ENCODE measurements around the gene CHI3L1.

CHI3L1 gene

DNA sequence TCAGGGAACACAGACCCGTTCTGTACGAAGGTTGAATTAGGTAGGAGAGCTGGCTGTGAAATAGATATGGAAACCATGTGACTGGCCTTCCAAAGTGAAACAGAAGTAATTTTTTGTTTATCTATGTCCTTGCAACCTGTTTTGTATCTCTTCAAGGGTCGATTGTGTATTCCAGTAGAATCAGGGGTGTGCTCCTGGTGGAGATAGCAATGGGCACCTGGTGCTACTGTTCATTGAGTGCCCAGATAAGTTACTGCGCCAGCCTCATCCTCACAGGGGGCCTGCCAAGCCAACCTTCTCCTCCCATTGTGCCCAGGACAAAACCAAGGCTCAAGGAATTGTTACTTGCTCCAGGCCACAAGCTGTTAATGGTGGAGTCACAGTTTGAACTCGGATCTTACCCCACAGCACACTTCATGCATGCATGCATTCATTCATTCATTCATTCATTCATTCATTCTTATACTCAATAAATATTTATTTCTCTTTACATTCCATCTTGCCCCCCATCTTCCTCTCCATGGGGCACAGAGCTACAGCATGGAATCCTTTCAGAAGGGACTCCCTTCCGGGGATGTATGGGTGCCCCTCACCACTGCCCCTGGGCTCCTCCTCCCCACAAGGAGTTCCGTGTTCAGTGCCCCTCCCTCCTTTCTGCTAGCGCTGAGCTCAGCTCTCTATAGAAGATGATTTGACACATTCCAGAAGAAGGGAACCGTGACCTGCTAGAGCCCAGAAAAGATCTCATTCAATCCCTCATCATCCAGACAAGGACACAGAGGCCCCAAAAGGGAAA is 34.9 kb downstream of the CHI3L1 start:
- DNase-seq (ENCODE audit: low read depth in 2 of 2) = no peak

DNA sequence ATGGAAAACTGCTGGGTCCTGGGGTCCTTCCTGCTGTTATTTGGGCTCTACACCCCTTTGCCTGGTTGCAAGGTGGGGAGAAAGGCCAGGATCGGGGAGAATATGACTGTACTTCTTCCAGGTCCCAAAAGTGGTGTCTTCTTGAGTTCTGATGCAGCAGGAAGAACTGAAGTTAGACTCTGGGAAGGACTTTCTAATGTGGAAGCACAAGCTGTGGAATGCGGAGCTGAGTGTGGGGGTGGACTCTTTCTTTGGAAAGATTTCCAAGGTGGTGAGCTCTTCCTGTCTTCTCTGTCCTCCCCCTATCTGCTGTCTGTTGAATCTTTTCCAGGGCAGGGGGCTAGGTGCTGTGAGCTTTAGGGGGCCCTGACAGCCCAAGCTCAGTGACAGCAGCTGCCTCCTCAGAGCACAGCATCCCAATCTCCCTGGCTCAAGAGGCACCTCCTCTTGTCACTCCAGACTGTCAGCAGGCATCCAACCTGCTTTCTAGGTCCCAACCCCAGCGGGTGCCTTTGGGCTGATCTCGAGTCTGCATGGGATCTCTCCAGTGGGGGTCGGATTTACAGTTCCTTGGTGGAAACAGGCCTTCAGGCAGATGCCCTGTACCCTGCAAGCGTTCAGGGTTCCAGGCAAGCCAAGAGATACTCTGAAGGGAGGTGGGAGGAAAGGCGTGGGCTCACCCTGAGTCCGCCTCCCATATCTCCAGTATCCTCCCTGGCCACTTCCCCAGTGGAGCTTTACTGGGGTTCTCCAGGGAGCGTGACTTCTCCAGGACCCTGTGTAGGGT is 35.8 kb downstream of the CHI3L1 start:
- no peak for DNase-seq (ENCODE audit: low read depth in 2 of 2)

DNA sequence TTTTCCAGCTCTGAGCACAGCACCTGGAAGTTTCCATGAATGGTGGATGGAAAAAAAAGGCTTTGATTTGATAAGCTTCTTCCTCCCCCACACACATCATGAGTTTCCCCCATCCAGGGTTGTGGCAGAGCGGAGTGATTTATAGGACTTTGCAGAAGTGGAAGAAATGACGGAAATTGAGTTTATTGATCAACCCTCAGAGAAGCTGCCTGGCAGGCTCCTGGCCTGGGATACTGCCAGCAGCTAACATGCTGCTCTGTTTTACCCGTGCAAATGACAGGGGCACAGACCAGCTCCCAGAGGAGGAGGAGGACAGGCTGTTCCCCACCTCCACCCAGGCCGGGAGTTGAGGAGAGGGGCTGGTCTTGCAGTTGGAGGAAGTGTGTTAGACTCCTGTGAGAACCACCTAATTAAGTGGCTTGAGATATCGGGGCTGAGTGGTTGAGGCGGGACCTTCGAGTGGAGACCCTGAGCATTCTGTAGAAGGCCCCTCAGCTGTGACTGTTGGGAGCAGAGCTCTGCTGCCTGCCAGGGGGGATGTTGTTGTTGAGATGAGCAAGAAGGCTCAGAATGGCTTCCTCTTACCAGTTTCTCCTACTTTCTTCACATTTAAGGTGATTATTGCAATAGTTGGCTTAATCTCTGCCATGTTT is 37.2 kb downstream of the CHI3L1 start:
- DNase-seq (ENCODE audit: low read depth in 2 of 2) = no peak

DNA sequence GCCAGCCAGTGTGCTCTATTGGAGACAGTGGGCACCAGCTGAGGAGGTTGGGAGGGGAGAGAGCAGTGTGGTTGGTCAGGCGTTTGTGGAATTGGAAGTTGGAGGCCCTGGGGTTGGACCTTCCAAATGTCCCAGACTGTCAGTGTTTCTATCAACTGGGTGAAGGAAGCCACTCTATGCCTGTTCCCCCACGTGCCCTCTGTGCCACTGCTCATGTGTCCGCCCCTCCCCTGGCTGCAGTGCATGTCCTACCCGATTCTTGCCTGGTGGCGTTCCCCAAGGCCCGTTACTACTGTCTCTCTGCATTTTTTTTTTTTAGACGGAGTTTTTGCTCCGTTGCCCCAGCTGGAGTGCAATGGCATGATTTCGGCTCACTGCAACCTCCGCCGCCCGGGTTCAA is 37.9 kb downstream of the CHI3L1 start:
- no peak for DNase-seq (ENCODE audit: low read depth in 2 of 2)

DNA sequence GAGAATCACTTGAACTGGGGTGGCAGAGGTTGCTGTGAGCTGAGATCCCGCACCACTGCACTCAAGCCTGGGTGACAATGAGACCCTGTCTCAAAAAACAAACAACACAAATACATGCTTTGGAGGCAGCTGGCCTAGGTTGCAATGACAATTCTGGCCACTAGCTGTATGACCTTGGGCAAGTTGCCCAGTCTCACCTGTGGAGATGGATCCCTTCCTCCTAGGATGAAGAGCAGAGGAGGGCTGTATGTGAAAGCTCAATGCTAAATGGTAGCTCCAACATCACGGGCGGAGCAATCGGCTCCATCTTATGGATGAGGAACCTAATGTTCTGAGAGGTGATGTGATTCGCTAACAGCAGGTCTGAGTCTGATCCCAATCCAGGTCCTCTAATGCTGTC is 38.4 kb downstream of the CHI3L1 start:
- no peak for DNase-seq (ENCODE audit: low read depth in 2 of 2)

DNA sequence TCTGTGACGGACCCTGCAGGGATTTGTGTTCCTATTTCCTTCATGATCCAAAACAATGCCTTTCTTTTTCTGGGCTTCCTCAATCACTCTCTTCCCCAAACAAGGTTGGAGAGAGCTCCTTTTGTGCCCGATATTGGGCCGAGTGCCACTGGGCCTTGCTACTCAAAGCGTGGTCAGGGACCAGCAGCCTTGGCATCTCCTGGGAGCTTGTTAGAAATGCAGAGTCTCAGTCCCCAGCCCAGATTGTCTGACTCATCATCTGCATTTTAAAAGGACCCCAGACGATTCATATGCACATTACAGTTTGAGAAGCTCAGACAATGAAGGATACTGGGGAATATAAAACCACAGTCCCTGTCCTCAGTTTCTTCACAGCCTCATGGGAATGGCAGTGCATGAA is 39.1 kb downstream of the CHI3L1 start:
- no peak for DNase-seq (ENCODE audit: low read depth in 2 of 2)

DNA sequence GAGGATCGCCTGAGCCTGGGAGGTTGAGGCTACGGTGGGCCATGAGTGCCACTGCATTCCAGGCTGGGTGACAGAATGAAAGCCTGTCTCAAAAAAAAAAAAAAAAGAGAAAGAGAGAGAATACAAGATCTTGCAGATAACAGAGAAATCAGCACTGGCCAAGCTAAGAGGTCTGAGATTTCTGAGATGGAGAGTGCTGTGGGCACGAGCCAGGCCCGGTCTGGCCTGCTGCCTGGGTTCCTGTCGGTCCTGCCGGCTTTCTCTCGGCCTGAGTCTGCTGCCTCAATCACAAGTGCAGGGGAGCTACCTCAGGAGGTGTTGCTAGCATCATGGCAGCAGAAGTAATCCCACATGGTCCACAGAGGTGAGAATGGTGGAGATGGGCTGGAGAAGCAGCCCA is 40.0 kb downstream of the CHI3L1 start:
- no peak for DNase-seq (ENCODE audit: low read depth in 2 of 2)

DNA sequence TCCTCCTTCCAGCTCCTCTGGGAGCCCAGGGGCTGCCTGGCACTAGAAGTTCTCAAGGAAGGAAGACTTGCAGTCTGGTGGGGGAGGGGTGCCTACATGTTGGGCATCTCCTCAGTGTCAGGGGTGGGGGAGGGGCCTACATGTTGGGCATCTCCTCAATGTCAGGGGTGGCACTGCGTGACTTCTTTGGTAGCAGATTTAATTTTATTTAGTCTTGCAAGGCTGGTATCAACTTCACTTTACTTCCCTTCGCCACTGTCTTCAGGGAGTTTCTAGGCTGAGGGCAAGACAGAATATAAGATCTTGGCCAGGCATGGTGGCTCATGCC is 40.5 kb downstream of the CHI3L1 start:
- no peak for DNase-seq (ENCODE audit: low read depth in 2 of 2)

DNA sequence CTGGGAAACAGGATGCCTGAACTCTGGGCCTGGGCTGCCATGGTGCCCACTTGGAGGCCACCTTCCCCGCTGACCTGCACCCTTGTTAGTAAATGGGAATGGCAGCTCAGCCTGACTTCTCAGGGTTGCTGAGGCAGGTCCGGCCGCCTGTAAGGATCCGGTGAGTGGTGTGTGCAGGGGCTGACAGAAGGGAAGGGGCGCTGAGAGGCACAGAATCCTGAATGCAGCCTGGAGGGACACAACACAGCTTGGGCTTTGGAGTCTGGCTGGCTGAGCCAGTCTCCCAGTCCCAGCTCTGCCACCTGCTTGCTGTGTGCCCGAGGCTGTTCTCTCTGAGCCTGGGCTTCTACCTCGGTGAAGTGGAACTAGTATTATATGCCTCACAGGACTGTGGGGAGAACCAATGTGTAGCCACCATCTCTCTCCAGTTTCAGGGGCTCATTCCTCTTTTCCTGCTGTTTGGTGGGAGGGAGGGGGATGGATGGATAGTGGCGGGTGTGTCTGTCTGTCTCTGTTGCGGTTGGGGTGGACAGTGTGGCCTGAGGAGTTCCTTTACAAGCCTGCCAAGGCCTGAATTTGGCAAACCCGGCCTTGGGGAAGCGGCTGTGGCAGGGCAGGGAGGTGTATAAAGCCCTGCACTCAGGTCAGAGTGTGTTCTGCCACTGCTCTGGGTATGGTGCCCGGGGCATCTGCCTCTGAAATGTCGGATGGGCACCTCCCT is 41.0 kb downstream of the CHI3L1 start:
- DNase-seq (ENCODE audit: low read depth in 2 of 2) = no peak

DNA sequence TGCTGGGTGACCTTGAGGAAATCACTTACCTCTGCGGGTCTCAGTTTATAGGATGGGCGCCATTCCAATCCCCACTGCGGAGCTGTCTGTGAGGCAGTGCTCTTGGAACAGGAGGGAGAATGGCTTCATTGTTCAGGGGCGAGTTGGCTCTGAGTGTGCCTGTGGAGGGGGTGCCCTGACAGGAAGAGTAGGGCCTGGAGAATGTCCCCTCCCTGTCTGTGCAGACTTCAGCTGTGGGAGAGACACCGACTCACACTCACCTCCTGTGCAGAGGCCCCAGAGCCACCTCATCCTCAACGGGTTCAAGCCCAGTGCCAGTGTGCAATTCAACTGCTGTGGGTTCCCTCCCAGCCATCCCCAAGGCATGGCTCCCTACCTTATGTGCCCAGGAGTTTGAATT is 41.8 kb downstream of the CHI3L1 start:
- no peak for DNase-seq (ENCODE audit: low read depth in 2 of 2)

DNA sequence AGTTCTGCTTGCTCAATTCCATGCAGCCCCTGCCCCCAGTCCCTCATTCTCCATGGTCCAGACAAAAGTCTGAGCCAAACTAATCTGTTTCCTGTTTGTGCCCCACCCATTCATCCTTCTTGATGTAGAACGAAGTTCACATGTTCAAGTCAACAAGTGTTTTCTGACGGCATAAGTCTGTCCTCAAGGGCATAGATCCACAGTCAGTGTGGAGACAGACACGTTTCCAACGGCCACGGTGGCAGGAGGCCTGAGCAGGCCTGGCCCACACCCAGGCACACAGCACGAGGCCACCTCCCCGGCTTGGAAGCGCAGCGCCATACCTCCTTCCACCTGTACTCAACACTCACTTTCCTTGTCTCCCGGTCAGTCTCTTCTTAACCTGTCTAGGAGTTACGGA is 42.9 kb downstream of the CHI3L1 start:
- no peak for DNase-seq (ENCODE audit: low read depth in 2 of 2)

DNA sequence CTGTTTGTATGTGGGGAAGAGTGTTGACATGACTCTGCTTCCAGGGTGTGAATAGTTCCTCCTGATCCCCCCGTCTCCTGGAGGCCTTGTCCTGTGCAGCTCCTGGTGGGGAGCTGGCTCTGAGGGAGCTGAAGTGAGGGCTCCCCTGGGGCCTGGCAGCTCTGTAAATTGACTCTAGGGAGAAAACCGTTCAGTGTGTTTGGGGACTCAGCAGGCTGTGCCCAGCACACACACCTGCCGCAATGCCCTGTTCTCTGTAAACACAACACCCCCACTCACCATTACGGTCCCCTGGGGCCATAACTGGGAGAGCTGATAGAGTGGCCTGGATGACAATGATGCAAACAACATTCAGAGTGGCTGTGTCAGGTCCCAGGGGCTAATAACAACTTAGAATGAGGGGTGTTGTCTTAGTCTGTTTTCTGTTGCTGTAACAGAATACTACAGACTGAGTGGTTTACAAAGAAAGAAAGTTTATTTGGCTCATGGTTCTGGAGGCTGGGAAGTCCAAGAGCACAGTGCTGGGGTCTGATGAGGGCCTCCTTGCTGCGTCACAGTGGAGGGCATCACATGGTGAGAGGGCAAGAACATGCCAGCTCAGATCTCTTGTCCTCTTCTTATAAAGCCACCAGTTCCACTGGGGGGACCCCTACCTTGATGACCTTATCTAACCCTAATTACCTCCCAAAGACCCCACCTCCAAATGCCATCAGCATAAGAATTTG is 43.7 kb downstream of the CHI3L1 start:
- DNase-seq (ENCODE audit: low read depth in 2 of 2) = no peak

DNA sequence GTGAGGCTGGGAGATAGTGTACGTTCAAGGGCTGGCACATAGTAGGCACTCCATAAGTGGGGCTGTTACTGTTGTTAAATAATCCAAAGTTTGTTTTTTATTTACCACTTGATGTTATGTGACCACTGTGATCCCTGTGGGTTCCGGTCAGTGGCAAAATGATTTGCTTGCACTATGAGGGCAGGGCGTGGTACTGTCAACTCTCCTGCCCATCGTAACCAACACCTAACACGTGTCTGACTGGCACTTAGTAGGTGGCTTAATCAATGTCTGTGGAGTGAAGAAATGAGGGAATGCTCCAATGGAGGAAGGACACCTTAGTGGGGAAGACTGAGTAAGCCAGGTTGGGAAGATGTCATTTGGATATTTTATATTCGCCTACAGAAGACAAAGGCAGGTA is 44.4 kb downstream of the CHI3L1 start:
- DNase-seq (ENCODE audit: low read depth in 2 of 2) = no peak

DNA sequence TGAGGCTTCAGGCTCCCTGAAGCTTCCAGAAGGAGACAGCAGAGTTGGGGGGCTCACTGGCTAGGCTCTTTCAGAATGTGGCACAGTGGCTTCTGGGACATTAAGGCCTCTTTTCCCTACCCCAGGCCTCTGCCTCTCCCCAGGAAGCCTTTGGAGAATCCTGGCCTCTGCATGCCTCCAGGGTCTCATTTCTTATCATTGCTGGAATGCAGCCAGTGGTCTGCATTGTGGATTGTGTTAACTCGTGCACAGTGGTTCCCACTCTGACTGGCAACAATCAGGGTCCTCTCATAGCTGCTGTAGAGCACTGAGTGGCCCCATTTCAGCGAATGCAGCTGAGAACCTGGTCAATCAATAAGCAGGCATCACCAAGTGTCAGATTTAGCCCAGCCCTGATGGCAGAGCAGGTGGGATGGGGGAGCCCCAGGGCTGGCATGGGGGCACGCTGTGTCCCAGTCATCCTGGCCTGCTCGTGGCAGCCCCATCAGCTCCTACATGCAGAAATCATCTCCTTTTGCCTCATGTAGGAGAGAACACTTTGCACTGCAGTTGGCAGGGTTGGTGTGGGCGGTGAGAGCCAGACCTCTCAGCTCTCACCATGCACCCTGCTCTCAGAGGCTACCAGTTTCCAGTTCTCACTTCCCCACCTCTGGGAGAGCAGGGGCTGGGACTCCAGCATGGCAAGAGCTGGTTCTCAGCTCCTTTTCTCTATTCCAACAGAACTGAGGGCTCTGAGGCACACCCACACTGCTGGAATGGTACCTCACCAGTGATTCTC is 45.6 kb downstream of the CHI3L1 start:
- no peak for DNase-seq (ENCODE audit: low read depth in 2 of 2)

DNA sequence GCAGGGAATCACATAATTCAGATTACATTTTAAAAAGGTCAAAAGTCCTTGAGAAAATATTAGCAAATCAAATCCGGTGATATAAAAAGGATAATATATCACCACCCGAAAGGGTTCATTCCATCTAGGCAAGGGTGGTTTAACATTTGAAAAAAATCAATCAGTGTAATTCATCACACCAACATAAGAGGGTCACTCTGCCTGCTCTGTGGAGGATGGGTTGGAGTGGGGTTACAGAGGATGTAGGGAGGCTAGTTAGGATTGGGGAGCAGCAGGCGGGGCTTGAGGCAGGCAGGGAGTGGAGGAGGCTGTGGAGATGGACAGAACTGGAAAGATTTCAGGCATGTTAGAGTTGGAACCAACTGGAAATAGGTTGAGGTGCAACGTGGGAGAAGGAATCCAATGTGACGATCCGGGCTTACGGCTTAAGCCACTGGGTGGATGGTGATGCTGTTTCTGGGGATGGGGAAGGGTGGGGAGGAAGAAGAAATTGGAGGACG is 46.5 kb downstream of the CHI3L1 start:
- no peak for DNase-seq (ENCODE audit: low read depth in 2 of 2)

DNA sequence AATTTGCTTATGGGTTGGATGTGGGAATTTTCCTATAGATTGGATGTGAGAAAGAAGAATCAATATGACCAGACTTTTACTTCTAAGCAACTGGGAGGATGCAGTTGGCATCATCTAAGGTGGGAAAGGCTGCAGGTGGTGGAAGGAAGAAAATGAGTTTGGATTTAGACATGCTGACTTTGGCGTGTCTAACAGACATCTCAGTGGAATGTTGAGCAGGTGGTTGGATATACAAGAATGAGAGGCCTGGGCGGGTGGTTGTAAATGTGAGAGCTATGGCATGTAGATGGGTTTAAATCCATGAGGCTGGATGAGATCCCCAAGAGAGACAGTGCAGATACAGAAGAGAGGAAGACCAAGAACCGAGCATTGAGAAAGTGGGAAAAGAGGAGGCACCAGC is 48.4 kb downstream of the CHI3L1 start:
- no peak for DNase-seq (ENCODE audit: low read depth in 2 of 2)

DNA sequence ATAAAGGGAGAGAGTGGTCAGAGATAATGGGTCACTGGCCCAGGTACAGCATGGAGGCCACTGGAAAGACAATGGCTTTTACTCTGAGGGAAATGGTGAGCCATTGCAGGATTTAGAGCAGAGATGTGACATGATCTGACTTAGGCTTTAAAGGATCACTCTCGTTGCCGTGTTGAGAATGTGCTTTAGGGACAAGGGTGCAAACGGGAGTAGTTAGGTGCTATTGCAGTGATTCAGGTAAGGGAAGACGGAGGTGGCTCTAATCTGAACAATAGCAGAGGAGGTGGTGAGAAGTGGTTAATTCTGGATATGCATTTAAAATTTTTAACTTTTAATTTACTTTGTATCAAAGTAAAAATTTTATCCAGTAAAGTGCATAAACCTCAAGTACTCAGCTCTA is 49.2 kb downstream of the CHI3L1 start:
- no peak for DNase-seq (ENCODE audit: low read depth in 2 of 2)

DNA sequence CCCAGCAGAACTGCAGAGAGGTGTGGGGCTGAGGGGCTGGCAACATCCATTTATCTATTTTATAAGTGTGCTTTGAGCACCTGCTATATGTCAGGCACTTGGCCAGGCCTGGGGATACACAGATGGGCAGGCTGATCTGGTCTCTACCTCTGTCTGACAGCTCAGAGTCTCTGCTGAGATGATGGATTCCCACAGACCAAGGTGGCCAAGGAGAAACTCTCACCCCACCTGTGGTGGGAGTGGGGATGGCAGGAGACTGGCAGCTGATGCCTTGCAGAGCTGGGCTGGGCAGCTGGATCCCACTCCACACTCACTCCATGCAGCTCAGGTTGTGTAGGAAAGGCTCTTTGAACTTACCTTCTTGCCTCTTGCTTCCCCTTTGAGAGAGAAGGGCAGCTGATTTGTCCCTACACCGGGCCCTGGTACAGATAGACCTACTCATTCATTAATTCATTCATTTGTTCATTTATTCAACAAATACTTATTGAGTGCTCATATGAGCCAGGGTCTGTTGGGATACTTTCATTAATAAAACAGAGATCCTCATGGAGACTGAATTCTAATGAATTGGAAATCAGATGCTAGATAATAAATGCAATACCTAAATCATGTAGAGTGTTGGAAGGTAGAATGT is 50.0 kb downstream of the CHI3L1 start:
- DNase-seq (ENCODE audit: low read depth in 2 of 2) = no peak

DNA sequence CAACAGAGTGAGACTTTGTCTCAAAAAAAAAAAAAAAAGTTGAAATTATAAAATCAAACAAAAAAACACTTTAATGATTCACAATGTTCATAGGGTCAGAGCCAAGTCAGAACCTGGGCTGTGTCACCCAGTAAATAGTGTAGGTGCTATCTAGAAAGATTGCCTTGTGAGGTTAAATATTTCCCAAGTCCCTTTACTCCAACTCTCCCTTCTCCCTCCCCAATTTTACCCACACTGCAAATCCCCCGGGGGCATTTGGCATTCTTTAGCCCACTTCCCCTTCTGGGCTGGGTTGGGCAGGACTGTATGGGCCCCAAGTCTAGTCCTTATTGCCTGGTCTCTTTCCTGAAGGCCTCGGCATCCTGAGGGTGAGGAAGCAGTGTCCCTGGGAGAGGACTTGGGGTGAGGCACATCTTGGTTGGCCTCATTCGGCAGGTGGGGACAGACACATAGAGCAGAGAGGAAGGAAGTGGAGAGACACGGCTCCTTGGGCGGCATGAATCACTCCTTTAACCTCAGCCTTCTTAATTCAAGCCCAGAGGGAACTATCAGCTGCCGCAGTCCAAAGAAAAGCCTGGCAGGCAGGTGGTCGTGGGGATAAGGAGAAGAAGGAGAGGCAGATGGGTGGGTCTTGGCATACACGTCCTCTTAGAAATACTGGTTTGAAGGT is 50.7 kb downstream of the CHI3L1 start:
- DNase-seq (ENCODE audit: low read depth in 2 of 2) = no peak

Measured in stimulated activated CD4-positive, alpha-beta T cell treated with anti-CD3 and anti-CD28 coated beads, Interleukin-4, amount 100 ng/mL, for 48 hours (primary cell).